HepG2 (cell line): Measurements from ENCODE around the gene EXPH5. TPM values are rescaled to one million over a fixed set of nuclear protein-coding genes. Genes with fewer than 3 reads are reported as not detected.
A peak's percentile ranks its signal among the peaks of the same experiment; 100 is the strongest.

Source experiments
- ATAC-seq: fragments of 200-7000 bp; cut with Tn5 transposase; 3 replicates; pipeline ENCODE4 v1.9.1; 2020; ENCODE audit warnings: mild to moderate bottlenecking, moderate library complexity
- BruUV-seq: library from RNA; stranded (reverse); fragments of 400-500 nt; replicated peaks from 2 replicates; lab custom pipeline; 2021; lab: Mats Ljungman, UMichigan
- CTCF ChIA-PET: fragments of 300-600 bp; formaldehyde crosslinking; extraction: SDS; loops from one replicate; lab custom pipeline; 2021; ENCODE audit warnings: low total read pairs, inconsistent platforms, low intra/inter-chr PET ratio; lab: Yijun Ruan, JAX
- POLR2A ChIA-PET: fragments of 350-600 bp; sonication (Branson Sonifier 250); formaldehyde crosslinking; loops from one replicate; lab custom pipeline; 2020; ENCODE audit warnings: antibody characterized with exemption, inconsistent platforms; lab: Yijun Ruan, JAX
- DNase-seq: peaks from one replicate; pipeline ENCODE4 v3.0.0-alpha.2; 2015; ENCODE audit warnings: low spot score
- FAIRE-seq: peaks from 3 replicates; lab custom pipeline; 2011; peaks lifted over from hg19 to GRCh38; lab: Jason Lieb, UNC
- H2AFZ ChIP-seq: one replicate; pipeline ENCODE4 v1.6.1; 2011; ENCODE audit warnings: low read length, inconsistent platforms
- H3K27ac ChIP-seq: fragments of 300-600 bp; 3 replicates; pipeline ENCODE4 v1.8.0; 2011; ENCODE audit warnings: mixed run types, mild to moderate bottlenecking, mixed read lengths, low read length, inconsistent platforms; ENCODE audit not compliant: insufficient read depth; ENCODE audit errors: extremely low read length
- H3K27me3 ChIP-seq, 2 experiments: fragments of 200-600 bp in 1 of 2; 2 replicates in 1 of 2; 3 replicates in 1 of 2; pipeline versions ENCODE4 v1.6.0 to v1.8.0; 2011; ENCODE audit warnings: low read length in 2 of 2, mild to moderate bottlenecking in 2 of 2, moderate library complexity in 2 of 2, inconsistent platforms in 1 of 2; ENCODE audit not compliant: insufficient read depth in 2 of 2, control insufficient read depth in 1 of 2
- H3K36me3 ChIP-seq, 2 experiments: fragments of 200-600 bp in 1 of 2; replicated peaks in 1 of 2; 2 replicates in 1 of 2; 3 replicates in 1 of 2; pipeline versions ENCODE4 v1.5.1 to v1.8.0; 2011; ENCODE audit warnings: low read length in 2 of 2, inconsistent platforms in 1 of 2; ENCODE audit not compliant: insufficient read depth in 2 of 2, control insufficient read depth in 1 of 2
- H3K4me1 ChIP-seq: 2 replicates; pipeline ENCODE4 v1.5.1; 2012; ENCODE audit warnings: low read length, inconsistent platforms; ENCODE audit not compliant: insufficient read depth
- H3K4me2 ChIP-seq: 2 replicates; pipeline ENCODE4 v1.6.0; 2011; ENCODE audit warnings: low read depth, low read length, inconsistent platforms
- H3K4me3 ChIP-seq, 3 experiments: fragments of 200-600 bp in 1 of 3; sonication (generic), shearing (Covaris generic) in 1 of 3; replicated peaks in 1 of 3; 2 replicates each; pipeline ENCODE4 v1.5.1; 2011 to 2016; ENCODE audit warnings: low read length in 3 of 3, inconsistent platforms in 2 of 3, low read depth in 2 of 3, mild to moderate bottlenecking in 2 of 3, control low read depth in 1 of 3, mixed read lengths in 1 of 3; ENCODE audit not compliant: insufficient read depth in 1 of 3
- H3K79me2 ChIP-seq: one replicate; pipeline ENCODE4 v1.6.1; 2011; ENCODE audit warnings: low read length, inconsistent platforms; ENCODE audit not compliant: insufficient read depth
- H3K9ac ChIP-seq: 2 replicates; pipeline ENCODE4 v1.6.0; 2011; ENCODE audit warnings: mild to moderate bottlenecking, low read depth, low read length, inconsistent platforms; ENCODE audit not compliant: insufficient read depth
- H3K9me3 ChIP-seq: 2 replicates; pipeline ENCODE4 v1.5.1; 2012; ENCODE audit warnings: mild to moderate bottlenecking, low read length
- H4K20me1 ChIP-seq: 2 replicates; pipeline ENCODE4 v1.6.0; 2011; ENCODE audit warnings: inconsistent platforms, mild to moderate bottlenecking, low read length, moderate library complexity; ENCODE audit not compliant: insufficient read depth
- ARNTL ChIP-seq: sonication (generic); formaldehyde crosslinking; IDR thresholded peaks from 2 replicates; pipeline ENCODE4 v1.4.0; 2020; ENCODE audit warnings: mild to moderate bottlenecking, missing genetic modification reagents
- HNF4A ChIP-seq: sonication (generic); formaldehyde crosslinking; IDR thresholded peaks from 2 replicates; pipeline ENCODE4 v1.4.0; 2020; ENCODE audit warnings: missing genetic modification reagents
- KDM3A ChIP-seq: IDR thresholded peaks from 2 replicates; pipeline ENCODE4 v1.6.1; 2018; ENCODE audit warnings: low read depth, missing compliant biosample characterization
- MXD3 ChIP-seq: IDR thresholded peaks from 2 replicates; pipeline ENCODE4 v1.6.1; 2016; ENCODE audit warnings: mild to moderate bottlenecking, missing biosample characterization, missing genetic modification reagents
- RNF2 ChIP-seq: fragments of 450-650 bp; conservative IDR thresholded peaks from 2 replicates; pipeline ENCODE4 v1.6.1; 2016; ENCODE audit warnings: low read depth
- RXRA ChIP-seq: sonication (generic); formaldehyde crosslinking; IDR thresholded peaks from 2 replicates; pipeline ENCODE4 v1.5.1; 2020; ENCODE audit warnings: missing genetic modification reagents
- STAT5B ChIP-seq: sonication (generic); formaldehyde crosslinking; IDR thresholded peaks from 2 replicates; pipeline ENCODE4 v1.4.0; 2020; ENCODE audit warnings: missing genetic modification reagents
- ZBTB7A ChIP-seq: sonication (generic); formaldehyde crosslinking; IDR thresholded peaks from 2 replicates; pipeline ENCODE4 v1.8.0; 2022; ENCODE audit warnings: mild to moderate bottlenecking, missing genetic modification reagents
- ZNF160 ChIP-seq: sonication (generic); formaldehyde crosslinking; IDR thresholded peaks from 2 replicates; pipeline ENCODE4 v1.8.0; 2022; ENCODE audit warnings: mild to moderate bottlenecking, inconsistent platforms, missing genetic modification reagents
- ZNF484 ChIP-seq: sonication (generic); formaldehyde crosslinking; IDR thresholded peaks from 2 replicates; pipeline ENCODE4 v1.5.1; 2020; ENCODE audit warnings: mild to moderate bottlenecking, low read depth, missing genetic modification reagents, borderline replicate concordance
- WGBS: methylation state at CpG from one replicate; pipeline ENCODE4 v1.1.6; 2017; ENCODE audit warnings: low lambda C conversion rate; 5-methylcytosine and 5-hydroxymethylcytosine counted together
- in situ Hi-C: cut with HindIII; loops from 2 replicates; pipeline ENCODE4 v1.10.0; 2017; ENCODE audit warnings: low pct_unique_long_range_greater_than_20kb; ENCODE audit not compliant: extremely low pct_ligation_motif_present
- intact Hi-C: fragments of 100-400 bp; cut with micrococcal nuclease; formaldehyde crosslinking; loops from one replicate; pipeline ENCODE4 v1.10.0; 2022; ENCODE audit not compliant: unreplicated experiment
- polyA plus RNA-seq, 8 experiments: library from polyadenylated mRNA; depleted of rRNA in 3 of 8; stranded (reverse) in 7 of 8; unstranded in 1 of 8; fragments of >200 nt; fragmentation: Illumina TruSeq in 4 of 8; extraction: Trizol in 4 of 8; gene quantifications; 2 replicates each; pipeline versions ENCODE4 v1.2.1 to v1.2.3, GENCODE V29; 2011 to 2016; ENCODE audit warnings: low read depth in 4 of 8, missing spikeins in 1 of 8, mixed read lengths in 1 of 8; ENCODE audit not compliant: insufficient read depth in 1 of 8
- total RNA-seq, 5 experiments: library from RNA; depleted of rRNA; stranded (reverse); fragments of >200 nt; fragmentation: Illumina TruSeq; extraction: Trizol; gene quantifications; 2 replicates each; pipeline ENCODE4 v1.2.3, GENCODE V29; 2016; ENCODE audit warnings: low read depth in 1 of 5
- TF ChIP-seq, protein P1 (sequence below): sonication (generic); formaldehyde crosslinking; IDR thresholded peaks from 2 replicates; pipeline ENCODE4 v1.4.0; 2020; ENCODE audit warnings: missing genetic modification reagents
- TF ChIP-seq, protein P2 (sequence below): sonication (generic); formaldehyde crosslinking; IDR thresholded peaks from 2 replicates; pipeline ENCODE4 v1.5.0; 2020; ENCODE audit warnings: mild to moderate bottlenecking, missing genetic modification reagents, moderate library complexity
- TF ChIP-seq, protein P3 (sequence below): sonication (generic); formaldehyde crosslinking; IDR thresholded peaks from 2 replicates; pipeline ENCODE4 v1.4.0; 2020; ENCODE audit warnings: mild to moderate bottlenecking, missing genetic modification reagents

Gene EXPH5
- total and polyA plus RNA-seq, 2 of the 13 experiments (the other 11 are each of a cell fraction or from before 2014, with no cell fraction given), result under 0.01 to 0.02 TPM

- ChIA-PET POLR2A (no interaction called here), CTCF (no interaction called here)
- Histone ChIP-seq H3K9me3 (no peaks in the 10 kb centered on the region), H3K4me1 (peaks cover 10% of the 10 kb centered on the region), H3K9ac (peak overlapping the region; percentile 9; the same call in 1 of the 2 replicates), H2AFZ (no peak overlapping the region), H3K27ac (no peak overlapping the region), H3K27me3 (peaks cover 2 to 18% of the 10 kb centered on the region in 2 experiments; a peak in 4 of 5 replicates), H3K79me2 (no peaks in the 10 kb centered on the region), H3K36me3 (no peaks in the 10 kb centered on the region), H3K4me2 (peak overlapping the region; percentile 96), H3K4me3 (peak overlapping the region; percentile 56 to 69 (median 57); a peak in 5 of 6 replicates), H4K20me1 (no peaks in the 10 kb centered on the region)
- 20% methylated on average over 9 of the region's 43 CpGs for WGBS
- peak; percentile 44; the same call in 2 of the 3 replicates for ATAC-seq
- DNase-seq, result no peak
- BruUV-seq, result no TSS peak
- in situ Hi-C loops (no loop called here), intact Hi-C loops (loop anchor here (10.0 kb wide), 1 partner anchor 98 kb away; the partner anchor contains the start of gene POGLUT3)
- no peak for FAIRE-seq
- TF ChIP-seq KDM3A (CRISPR knock-in tag) (no peak), RXRA (CRISPR knock-in tag) (0 out of 2 replicates have a peak, but pooled peaks have one; percentile 14), RNF2 (0 out of 2 replicates have a peak, but pooled peaks have one; percentile 40), MXD3 (CRISPR knock-in tag) (0 out of 2 replicates have a peak, but pooled peaks have one; percentile 19), HNF4A (CRISPR knock-in tag) (no peak), ZBTB7A (CRISPR knock-in tag) (peak; percentile 26; the same call in 1 of the 2 replicates), STAT5B (0 out of 2 replicates have a peak, but pooled peaks have one; percentile 8), ZNF484 (CRISPR knock-in tag) (no peak), ZNF160 (no peak), ARNTL (no peak)
- TF ChIP-seq, protein P1, sequence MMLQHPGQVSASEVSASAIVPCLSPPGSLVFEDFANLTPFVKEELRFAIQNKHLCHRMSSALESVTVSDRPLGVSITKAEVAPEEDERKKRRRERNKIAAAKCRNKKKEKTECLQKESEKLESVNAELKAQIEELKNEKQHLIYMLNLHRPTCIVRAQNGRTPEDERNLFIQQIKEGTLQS (CRISPR knock-in tag), result no peak
- TF ChIP-seq, protein P2, sequence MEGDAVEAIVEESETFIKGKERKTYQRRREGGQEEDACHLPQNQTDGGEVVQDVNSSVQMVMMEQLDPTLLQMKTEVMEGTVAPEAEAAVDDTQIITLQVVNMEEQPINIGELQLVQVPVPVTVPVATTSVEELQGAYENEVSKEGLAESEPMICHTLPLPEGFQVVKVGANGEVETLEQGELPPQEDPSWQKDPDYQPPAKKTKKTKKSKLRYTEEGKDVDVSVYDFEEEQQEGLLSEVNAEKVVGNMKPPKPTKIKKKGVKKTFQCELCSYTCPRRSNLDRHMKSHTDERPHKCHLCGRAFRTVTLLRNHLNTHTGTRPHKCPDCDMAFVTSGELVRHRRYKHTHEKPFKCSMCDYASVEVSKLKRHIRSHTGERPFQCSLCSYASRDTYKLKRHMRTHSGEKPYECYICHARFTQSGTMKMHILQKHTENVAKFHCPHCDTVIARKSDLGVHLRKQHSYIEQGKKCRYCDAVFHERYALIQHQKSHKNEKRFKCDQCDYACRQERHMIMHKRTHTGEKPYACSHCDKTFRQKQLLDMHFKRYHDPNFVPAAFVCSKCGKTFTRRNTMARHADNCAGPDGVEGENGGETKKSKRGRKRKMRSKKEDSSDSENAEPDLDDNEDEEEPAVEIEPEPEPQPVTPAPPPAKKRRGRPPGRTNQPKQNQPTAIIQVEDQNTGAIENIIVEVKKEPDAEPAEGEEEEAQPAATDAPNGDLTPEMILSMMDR (CRISPR knock-in tag), result no peak
- TF ChIP-seq, protein P3, sequence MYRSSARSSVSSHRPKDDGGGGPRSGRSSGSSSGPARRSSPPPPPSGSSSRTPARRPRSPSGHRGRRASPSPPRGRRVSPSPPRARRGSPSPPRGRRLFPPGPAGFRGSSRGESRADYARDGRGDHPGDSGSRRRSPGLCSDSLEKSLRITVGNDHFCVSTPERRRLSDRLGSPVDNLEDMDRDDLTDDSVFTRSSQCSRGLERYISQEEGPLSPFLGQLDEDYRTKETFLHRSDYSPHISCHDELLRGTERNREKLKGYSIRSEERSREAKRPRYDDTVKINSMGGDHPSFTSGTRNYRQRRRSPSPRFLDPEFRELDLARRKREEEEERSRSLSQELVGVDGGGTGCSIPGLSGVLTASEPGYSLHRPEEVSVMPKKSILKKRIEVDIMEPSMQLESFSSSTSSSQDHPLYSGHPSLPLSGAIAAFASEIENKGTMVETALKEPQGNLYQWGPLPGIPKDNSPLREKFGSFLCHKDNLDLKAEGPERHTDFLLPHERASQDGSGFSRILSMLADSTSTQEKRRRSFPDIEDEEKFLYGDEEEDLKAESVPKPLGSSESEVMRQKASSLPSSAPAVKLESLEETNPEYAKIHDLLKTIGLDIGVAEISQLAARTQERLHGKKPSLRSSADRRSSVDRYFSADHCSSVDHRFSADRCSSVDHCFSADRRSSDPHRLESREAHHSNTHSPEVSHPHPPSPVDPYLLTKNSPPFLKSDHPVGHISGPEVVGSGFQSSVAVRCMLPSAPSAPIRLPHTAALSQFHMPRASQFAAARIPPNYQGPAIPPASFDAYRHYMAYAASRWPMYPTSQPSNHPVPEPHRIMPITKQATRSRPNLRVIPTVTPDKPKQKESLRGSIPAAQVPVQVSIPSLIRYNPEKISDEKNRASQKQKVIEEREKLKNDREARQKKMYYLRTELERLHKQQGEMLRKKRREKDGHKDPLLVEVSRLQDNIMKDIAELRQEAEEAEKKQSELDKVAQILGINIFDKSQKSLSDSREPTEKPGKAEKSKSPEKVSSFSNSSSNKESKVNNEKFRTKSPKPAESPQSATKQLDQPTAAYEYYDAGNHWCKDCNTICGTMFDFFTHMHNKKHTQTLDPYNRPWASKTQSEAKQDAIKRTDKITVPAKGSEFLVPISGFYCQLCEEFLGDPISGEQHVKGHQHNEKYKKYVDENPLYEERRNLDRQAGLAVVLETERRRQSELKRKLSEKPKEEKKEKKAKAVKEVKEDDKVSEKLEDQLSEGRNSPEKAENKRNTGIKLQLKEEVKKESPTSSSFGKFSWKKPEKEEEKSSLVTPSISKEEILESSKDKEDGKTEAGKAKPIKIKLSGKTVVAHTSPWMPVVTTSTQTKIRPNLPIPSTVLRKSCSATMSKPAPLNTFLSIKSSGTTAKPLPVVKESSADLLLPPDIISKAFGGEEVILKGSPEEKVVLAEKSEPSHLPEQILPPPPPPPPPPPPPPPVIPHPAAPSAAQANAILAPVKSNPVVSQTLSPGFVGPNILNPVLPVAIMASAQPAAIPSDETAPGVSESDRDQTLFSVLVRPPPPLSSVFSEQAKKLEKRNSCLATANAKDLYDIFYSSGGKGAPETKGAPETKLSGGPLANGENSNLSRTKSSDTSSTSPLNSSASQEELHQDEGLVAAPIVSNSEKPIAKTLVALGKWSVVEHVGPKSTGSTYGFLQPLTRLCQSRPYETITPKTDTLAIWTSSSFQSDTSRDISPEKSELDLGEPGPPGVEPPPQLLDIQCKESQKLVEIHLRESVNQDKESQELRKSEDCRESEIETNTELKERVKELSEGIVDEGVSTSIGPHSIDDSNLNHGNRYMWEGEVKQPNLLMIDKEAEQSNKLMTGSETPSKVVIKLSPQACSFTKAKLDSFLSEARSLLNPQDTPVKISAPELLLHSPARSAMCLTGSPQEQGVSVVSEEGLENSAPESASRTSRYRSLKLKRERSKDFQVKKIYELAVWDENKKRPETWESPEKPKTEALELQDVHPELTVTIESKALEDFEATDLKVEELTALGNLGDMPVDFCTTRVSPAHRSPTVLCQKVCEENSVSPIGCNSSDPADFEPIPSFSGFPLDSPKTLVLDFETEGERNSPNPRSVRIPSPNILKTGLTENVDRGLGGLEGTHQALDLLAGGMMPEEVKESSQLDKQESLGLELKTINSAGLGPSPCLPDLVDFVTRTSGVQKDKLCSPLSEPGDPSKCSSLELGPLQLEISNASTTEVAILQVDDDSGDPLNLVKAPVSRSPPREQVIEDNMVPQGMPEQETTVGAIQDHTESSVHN (CRISPR knock-in tag), result no peak
Measured at GRCh38 chr11:108592591-108593213, 866 bp downstream of the EXPH5 start.
